GM18907 (cell line): Measurements from ENCODE around the gene CMTM7.
"Not testable (repeated sequence)": the region's sequence is repeated elsewhere in the genome, so short reads cannot be mapped to it uniquely, and the experiment has no call there.

ENCODE experiments used
- ATAC-seq: cut with Tn5 transposase; IDR thresholded peaks from one replicate; pipeline ENCODE4 v1.9.1; 2021; ENCODE audit warnings: mild to moderate bottlenecking, moderate library complexity; ENCODE audit not compliant: unreplicated experiment

Gene CMTM7

DNA sequence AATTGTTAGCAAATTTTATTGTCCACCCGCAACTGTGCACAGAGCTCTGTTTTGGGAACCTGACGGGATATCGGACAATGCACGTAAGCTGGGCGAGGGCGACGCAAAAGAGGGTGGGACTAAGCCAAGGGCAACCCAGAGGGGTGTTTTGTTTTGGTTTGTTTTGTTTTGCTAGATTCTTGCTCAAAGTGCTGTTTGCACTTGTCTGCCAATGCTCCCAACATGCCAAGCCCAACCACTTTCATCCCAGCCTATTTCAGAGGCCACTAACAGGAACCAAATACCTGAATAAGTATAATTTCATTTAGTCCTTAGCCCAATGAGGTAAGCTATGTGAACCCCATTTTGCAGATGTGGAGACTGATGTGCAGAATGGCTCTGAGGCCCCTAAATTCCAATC, 9.7 kb upstream of the CMTM7 start:
- ATAC-seq = no peak

GRCh38 chr3:32383136-32383711, 8.4 kb upstream of the CMTM7 start:
- ATAC-seq = no peak

DNA sequence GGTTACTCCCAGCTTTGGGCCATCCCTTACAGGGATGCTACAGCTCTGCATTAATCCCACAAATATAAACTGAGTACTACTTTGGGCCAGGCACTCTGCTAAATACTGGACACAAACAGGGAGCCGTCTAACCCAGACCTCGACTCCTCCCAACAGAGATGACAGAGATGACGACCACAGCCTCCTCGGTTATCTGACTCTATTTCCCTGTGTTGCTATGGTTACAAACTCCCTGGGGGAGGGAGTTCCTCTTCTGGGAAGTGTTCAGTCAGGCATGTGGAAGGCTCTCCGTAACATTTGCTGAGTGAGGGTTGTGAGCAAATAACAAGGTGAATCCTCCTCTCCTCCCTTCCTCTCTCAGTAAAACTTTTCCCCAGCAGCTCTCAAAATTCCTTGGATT, 6.7 kb upstream of the CMTM7 start:
- no peak for ATAC-seq

DNA sequence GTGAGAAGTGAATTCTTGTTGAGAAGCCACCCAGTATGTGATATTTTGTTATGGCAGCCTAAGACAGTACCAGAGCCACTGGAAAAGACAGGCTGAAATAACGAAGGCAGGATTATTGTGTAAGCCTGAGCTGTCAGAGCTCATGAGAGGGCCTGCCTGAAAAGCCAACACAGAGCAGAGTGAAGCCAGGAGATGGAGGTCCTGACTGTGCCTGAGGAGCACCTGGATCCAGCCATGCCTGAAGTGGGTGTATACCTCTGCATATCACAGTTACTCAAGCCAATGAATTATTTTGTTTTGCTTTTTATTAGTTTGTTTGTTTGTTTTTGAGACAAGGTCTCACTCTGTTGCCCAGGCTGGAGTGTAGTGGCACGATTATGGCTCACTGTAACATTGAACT, 4.1 kb upstream of the CMTM7 start:
- no peak for ATAC-seq

DNA sequence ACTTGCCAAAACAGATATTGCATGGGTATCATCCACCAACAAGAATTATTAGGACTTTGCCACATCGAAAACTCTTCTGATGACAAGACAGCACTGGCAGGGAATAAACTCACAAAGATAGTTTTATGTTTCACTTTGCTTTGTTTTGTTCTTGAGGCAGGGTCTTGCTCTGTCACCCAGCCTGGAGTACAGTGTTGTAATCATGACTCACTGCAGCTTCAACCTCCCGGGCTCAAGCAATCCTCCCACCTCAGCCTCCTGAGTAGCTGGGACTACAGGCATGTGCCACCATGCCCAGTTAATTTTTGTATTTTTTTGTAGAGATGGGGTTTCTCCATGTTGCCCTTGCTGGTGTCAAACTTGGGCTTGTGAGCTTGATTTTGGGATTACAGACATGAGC, 2.1 kb upstream of the CMTM7 start:
- not testable (repeated sequence) for ATAC-seq

- no peak for ATAC-seq
Measured at GRCh38 chr3:32392536-32393302, 1.1 kb downstream of the CMTM7 start.

GRCh38 chr3:32395496-32395895, 3.8 kb downstream of the CMTM7 start:
- no peak for ATAC-seq

DNA sequence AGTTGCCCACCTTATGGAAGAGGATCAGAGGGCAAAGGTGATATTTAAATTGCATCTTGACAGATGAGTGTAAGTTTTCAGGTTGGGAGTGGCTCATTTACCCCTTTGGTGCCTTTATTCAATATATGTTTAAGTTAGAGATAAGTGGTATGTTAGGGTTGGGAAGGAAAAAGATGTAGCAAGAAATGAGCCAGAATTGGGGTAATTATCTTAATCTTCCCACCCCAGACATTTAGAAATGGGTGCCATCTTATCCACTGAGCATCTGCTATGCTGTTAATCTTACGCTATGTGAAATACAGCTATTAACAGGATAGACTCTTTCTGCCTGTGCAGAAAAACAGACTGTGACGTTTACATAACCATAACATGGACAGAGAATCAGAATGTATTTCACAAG, 6.3 kb downstream of the CMTM7 start:
- ATAC-seq = no peak

GRCh38 chr3:32398531-32398930, 6.9 kb downstream of the CMTM7 start:
- ATAC-seq = no peak

DNA sequence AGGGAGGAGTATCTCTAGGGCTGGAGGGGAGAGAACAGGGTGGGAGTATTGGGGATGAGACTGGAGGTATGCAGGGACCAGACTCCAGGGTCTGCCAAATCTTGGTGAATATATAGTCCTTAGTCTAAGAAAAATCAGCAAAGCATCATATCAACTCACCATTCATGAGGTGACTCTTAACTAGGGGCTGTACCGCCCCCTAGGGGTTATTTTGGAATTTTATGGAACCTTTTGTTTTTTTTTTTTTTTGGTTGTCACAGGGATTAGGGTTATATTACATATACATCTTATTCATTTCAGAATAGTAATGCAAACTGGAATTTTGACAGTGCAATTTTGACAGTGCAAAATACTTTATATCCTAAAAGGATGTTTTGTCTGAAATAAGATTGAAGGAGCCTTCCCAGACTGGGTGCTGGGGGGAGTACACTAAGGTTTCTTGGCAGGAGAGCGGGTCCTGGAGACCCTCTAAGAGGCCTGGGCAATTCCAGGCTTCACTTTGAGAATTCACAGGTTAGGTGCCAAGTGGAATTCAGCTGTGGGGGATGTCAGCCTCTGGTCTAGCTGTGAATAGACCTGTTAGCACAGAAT, 7.5 kb downstream of the CMTM7 start:
- no peak for ATAC-seq

GRCh38 chr3:32401126-32401525, 9.5 kb downstream of the CMTM7 start:
- ATAC-seq = no peak

DNA sequence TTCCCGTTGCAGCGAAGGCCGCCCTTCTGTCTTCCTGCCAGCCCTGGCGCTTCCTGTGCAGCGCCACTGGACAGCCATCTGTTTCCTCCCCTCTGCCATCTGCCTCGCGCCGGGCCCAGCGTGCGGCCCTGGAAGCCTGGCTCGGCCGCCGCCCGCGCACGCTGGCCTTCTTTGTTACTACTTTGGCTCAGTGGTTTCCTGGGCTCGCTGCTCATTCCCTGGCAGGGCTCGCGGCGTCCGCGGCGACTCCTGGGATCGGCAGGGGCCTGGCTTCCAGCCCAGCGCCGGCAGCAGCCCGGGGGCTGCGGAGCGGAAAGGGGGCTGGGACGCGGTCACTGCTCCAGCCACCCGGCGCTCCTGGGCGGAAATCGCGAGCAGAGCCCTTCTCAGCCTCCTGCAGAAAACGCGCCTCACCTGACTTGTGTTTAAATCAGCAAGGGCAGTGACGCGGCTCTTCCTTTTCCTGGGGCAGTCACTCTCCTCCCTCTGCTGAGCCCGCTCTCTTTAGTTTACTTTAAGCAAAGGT, 10.0 kb downstream of the CMTM7 start:
- peak; percentile 73 for ATAC-seq

DNA sequence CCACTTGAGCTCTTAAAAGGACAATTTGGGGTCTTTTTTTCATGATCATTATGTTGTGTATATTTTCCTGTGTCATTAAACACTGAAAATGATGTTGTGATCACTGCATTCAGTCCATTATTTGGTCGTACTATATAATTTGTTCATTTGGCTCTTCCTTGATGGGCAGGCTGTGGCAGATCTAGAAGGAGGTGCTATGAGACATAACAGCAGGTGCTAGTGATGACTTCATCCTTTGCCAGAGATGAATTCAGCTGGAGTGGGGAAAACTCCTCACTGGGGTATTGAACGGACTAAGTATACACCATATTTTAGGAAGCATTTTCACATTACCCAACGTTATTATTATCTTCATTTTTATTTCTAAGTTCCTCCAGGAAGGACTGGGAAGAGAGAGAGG, 12.0 kb downstream of the CMTM7 start:
- ATAC-seq = no peak

DNA sequence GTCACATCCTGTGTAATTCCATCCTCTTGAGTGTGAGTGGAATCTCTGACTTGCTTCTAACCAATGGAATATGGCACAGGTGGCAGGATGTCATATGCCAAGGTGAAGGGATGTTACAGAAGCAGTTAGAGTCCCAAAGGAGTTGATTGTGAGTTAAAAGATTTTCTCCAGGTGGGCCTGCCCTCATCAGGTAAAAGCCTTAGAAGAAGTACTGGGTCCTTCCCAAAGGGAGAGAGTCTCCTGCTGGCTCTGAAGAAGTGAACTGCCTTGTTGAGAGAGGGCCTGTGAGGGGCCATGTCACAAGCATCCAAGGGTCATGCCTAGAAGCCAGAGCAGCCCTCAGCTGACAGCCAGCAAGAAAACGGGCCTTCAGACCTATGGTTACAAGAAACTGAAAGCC, 13.1 kb downstream of the CMTM7 start:
- ATAC-seq = no peak

DNA sequence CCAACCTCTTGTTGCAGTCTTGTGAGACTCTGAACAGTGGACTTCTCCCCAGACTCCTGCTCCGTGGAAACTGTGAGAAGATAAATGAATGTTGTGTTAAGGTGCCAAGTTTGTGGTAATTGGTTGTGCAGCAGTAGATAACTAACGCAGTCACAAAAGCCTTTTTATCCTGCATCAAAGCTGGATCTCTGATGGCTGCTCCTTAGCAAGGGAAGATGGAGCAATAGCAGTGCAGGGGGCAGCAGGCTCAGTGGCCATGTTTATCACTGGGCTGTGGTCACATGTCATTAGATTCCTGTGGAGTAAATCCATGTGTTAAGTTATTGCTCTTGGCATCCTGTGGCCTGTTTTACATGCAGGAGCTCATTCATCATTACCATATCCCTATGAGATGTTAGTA, 13.5 kb downstream of the CMTM7 start:
- ATAC-seq = no peak

DNA sequence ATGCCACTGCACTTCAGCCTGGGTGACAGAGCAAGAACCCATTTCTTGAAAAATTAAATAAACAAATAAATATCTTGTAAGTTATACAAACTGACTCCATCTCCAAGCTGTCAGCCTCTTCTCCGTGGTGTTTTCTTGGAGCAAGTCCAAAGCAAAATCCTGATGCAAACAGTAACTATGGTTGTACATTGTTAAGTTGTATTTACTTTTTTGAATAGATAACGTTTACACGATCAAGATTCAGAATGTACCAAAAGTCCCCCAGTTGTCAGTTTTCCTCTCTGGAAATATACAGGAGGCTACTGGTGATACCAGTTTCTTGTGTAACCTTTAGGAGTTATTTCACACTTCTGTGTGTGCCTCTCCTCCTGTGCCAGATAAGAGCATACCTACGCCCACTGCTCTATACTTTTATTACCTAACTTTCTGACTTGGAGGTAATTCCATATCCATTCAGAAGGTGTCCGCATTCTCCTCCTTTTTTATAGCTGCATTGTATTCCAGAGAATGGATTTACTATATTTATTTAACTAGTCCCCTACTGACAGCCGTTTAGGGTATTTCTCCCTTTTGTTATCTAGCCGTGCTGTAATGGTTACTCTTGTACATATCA, 14.2 kb downstream of the CMTM7 start:
- ATAC-seq = no peak

- ATAC-seq = no peak
Measured at GRCh38 chr3:32406486-32407408, 15.1 kb downstream of the CMTM7 start.

- ATAC-seq = no peak
Measured at GRCh38 chr3:32410367-32411246, 19.0 kb downstream of the CMTM7 start.

DNA sequence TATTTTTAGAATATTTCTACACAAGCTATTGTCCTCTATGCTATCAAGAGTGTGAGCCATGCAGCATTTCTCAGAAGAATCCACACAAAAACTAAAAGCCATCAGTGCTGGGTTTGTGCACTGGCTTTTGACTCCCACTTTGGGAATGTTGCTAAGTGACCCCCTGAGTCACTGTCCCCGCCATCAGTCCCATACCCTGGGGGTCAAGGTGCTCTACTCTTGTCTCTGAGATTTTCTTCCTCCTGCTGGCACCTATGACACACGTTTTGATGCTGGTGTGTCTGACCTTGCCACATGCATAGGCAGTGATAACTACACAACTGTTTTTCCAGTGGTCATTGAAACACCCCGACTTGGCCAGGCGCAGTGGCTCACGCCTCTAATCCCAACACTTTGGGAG, 19.8 kb downstream of the CMTM7 start:
- ATAC-seq = no peak

- ATAC-seq = no peak
Measured at GRCh38 chr3:32412887-32413286, 21.2 kb downstream of the CMTM7 start.
